ENCODE results near the gene FRS3.

The FRS3 gene

DNA sequence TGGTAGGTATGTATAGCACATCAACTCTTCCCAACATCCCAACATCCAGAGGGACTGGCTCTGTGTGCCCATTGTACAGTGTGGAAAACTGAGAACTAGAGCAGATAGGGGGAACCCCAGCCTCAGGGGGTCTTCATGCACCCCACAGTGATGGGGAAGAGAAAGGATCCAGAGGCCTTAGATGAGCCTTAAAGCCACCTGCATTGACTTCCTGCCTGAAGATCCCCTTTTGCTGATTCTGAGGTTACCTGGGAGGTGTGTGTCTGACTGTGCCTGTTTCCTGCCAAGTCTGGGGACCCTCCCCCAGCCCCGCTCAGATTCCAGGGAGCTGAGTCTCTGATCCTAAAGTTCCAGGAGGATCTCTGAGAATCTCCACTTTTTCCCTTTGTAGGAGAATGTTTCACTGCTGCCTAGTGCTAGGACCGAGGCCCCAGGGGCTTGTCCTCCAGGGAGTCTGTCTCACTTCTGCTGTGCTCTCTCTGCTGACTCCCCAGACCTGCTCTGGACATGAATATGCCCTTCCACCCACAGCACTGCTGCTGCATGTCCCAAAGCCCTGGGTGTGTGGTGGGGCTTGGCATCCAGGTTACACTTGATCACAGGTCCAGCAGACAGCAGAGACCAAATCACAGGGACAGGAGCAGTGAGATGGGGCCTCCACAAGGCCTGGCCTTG lies 19.7 kb downstream of the FRS3 start:
- DNase-seq (ENCODE audit: low read depth) = no peak
- TF ChIP-seq, protein P1, sequence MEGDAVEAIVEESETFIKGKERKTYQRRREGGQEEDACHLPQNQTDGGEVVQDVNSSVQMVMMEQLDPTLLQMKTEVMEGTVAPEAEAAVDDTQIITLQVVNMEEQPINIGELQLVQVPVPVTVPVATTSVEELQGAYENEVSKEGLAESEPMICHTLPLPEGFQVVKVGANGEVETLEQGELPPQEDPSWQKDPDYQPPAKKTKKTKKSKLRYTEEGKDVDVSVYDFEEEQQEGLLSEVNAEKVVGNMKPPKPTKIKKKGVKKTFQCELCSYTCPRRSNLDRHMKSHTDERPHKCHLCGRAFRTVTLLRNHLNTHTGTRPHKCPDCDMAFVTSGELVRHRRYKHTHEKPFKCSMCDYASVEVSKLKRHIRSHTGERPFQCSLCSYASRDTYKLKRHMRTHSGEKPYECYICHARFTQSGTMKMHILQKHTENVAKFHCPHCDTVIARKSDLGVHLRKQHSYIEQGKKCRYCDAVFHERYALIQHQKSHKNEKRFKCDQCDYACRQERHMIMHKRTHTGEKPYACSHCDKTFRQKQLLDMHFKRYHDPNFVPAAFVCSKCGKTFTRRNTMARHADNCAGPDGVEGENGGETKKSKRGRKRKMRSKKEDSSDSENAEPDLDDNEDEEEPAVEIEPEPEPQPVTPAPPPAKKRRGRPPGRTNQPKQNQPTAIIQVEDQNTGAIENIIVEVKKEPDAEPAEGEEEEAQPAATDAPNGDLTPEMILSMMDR (IDR thresholded peaks at IDR 0.05; ENCODE audit: control insufficient read depth, insufficient read depth, low read depth, low read length, missing control alignments) = no peak
- H3K4me3 ChIP-seq (ENCODE audit: control insufficient read depth, low read depth, low read length) = no peak overlapping the region

DNA sequence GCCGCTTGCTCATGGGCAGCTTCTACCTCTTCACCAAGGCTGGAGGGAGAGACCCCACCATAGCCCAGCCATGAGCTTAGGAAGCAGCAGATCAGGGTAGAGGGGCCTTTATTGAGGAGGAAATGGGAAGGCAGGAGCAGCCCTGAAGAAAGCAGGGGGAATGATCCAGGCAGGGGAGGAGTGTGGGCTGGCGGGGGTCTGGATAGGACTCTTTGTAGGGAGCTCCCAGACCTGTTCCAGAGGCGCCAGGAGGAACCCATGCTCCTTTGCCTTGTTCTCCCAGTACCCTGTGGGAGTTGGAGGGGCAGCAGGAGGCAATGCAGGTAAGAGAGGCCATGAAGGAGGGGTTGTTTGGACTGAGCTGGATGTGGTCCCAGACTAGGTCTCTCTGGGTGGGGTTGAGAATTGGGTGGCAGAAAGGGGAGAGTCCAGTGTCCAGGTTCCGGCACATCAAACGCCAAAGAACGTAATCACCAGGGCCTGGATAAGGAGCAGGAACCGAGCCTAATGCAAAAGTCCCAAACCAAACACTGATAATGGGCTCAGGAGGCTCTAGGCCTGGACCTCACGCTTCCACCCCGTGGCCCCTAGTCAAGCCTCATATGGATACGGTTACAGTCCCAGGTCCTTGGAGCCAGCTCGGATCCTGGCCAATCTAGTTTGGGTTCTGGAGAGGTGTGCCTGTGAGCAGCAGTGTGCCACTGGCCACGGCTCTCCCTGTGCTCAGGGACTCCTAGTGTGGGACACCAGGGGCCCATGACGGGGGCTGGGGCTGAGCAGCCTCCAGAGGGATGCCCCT lies 20.4 kb downstream of the FRS3 start:
- no peak overlapping the region for H3K4me3 ChIP-seq (ENCODE audit: control insufficient read depth, low read depth, low read length)
- TF ChIP-seq, protein P1 (IDR thresholded peaks at IDR 0.05; ENCODE audit: control insufficient read depth, insufficient read depth, low read depth, low read length, missing control alignments) = no peak
- no peak for DNase-seq (ENCODE audit: low read depth)

DNA sequence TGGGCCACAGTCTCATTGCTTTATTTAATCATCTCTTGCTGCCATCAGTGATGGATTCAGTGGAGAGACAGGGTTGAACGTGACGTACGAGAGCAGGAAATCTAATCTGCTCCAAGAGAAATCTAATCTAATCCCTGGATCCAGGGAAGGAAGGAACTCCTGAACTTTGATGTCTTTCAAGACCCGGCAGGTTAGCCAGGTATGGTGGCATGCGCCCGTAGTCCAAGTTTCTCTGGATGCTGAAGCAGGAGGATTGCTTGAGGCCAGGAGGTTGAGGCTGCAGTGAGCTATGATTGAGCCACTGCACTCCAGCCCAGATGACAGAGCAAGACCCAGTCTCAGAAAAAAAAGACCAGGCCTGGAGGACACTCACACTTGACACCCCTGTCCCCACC lies 21.1 kb downstream of the FRS3 start:
- TF ChIP-seq, protein P1 (IDR thresholded peaks at IDR 0.05; ENCODE audit: control insufficient read depth, insufficient read depth, low read depth, low read length, missing control alignments) = no peak
- no peak overlapping the region for H3K4me3 ChIP-seq (ENCODE audit: control insufficient read depth, low read depth, low read length)
- DNase-seq (ENCODE audit: low read depth) = no peak

DNA sequence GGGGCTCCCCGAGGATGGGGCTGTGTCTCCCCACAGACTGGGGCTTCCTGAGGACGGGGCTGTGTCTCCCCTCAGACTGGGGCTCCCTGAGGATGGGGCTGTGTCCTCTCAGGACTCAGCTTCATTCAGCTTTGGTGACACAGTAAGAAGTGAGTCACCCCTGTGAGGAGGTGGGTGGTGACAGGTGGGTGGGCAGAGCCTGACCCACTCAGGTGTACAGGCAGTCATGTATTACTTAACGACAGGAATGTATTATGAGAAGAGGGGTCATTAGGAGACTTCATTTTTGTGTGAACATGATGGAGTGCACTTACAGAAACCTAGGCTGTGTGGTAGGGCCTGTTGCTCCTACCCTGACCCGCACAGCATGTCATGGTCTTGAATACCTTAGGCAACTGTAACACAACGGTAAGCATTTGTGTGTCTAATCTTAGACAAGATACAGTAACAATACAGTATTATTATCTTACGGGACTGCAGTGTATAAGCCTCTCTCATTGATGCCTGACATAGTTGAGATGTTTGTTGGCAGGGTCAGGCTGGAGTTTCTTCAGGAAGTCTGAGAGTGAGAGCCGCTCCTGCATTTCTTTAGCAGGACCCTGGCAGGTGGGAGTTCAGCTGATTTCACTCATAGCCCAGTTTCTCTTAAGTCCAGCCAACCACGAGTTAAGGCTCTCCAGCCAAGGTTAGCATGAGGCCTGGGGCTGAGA lies 21.6 kb downstream of the FRS3 start:
- DNase-seq (ENCODE audit: low read depth) = no peak
- TF ChIP-seq, protein P1 (IDR thresholded peaks at IDR 0.05; ENCODE audit: control insufficient read depth, insufficient read depth, low read depth, low read length, missing control alignments) = no peak
- no peak overlapping the region for H3K4me3 ChIP-seq (ENCODE audit: control insufficient read depth, low read depth, low read length)

DNA sequence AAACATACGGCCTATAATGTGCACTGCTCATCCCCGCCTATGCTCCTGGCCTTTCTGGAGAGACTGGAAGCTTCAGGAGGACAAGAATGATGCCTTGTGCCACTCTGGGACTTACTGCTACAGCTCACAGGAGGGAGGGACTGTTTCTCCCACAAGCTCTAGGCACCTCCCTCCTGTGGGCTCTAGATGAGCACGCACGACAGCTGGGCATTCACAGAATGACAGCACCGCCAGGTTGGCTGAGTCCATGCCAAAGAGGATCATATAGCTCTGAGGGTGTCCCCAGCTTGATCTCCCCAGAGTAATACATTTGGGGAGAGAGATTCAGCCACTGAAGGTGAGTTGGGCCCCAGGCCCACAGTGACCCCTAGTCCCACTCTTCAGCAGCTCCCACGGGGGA lies 22.4 kb downstream of the FRS3 start:
- TF ChIP-seq, protein P1 (IDR thresholded peaks at IDR 0.05; ENCODE audit: control insufficient read depth, insufficient read depth, low read depth, low read length, missing control alignments) = no peak
- no peak for DNase-seq (ENCODE audit: low read depth)
- H3K4me3 ChIP-seq (ENCODE audit: control insufficient read depth, low read depth, low read length) = no peak overlapping the region

DNA sequence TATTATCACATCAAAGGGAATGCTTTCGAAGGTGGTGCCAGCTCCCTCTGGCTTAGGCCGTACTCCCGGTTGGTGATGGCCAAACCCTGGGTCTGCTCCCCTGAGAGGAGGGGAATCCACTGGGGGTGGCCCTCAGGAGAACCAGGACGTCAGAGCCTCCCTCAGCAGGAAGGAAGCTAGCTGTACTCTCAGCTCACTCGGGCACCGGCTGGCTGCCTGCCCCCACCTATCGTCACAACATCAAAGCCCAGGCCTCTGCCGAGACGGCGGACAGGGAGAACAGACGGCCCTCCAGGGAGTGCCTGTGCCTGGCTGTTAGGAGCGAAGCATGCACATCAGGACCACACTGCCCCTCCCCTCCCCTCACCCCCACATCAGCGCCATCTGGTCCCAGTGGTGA lies 23.3 kb downstream of the FRS3 start:
- TF ChIP-seq, protein P1 (IDR thresholded peaks at IDR 0.05; ENCODE audit: control insufficient read depth, insufficient read depth, low read depth, low read length, missing control alignments) = no peak
- DNase-seq (ENCODE audit: low read depth) = no peak
- no peak overlapping the region for H3K4me3 ChIP-seq (ENCODE audit: control insufficient read depth, low read depth, low read length)

Measured in AG09309 (cell line).